Heart left ventricle (tissue), 16 donors: Measurements from ENCODE around the gene DBN1. TPM values are rescaled to one million over a fixed set of nuclear protein-coding genes. Genes with fewer than 3 reads are reported as not detected.
A peak's percentile ranks its signal among the peaks of the same experiment; 100 is the strongest.

Experiments
- ATAC-seq, 4 donors: fragments of 200-7000 bp; cut with Tn5 transposase; one replicate each; pipeline ENCODE4 v1.9.1; 2020 to 2022; ENCODE audit warnings: moderate library complexity in 4 of 4, mild to moderate bottlenecking in 3 of 4, moderate number of reproducible peaks in 1 of 4
- DNase-seq, 5 donors: peaks; one replicate each; pipeline ENCODE4 v3.0.0-alpha.2; 2020
- H3K27ac ChIP-seq, 12 donors: fragments of 200-600 bp; sonication (generic) in 4 of 12; one replicate each; pipeline versions ENCODE4 v1.5.0 to v1.8.0; 2016 to 2022; ENCODE audit warnings: mild to moderate bottlenecking in 2 of 12
- H3K27me3 ChIP-seq, 9 donors: fragments of 200-600 bp; sonication (generic) in 2 of 9; one replicate each; pipeline versions ENCODE4 v1.5.1 to v1.8.0; 2016 to 2022; ENCODE audit warnings: mild to moderate bottlenecking in 3 of 9
- H3K36me3 ChIP-seq, 9 donors: fragments of 200-600 bp; sonication (generic) in 2 of 9; one replicate each; pipeline versions ENCODE4 v1.5.0 to v1.8.0; 2018 to 2022; ENCODE audit warnings: mild to moderate bottlenecking in 2 of 9
- H3K4me1 ChIP-seq, 12 donors: fragments of 200-600 bp; sonication (generic) in 4 of 12; one replicate each; pipeline versions ENCODE4 v1.5.0 to v1.8.0; 2016 to 2022; ENCODE audit warnings: mild to moderate bottlenecking in 3 of 12
- H3K4me3 ChIP-seq, 12 donors: fragments of 200-600 bp; sonication (generic) in 4 of 12; one replicate each; pipeline versions ENCODE4 v1.5.0 to v1.8.0; 2017 to 2022; ENCODE audit warnings: mild to moderate bottlenecking in 9 of 12, moderate library complexity in 4 of 12
- H3K9me3 ChIP-seq, 12 donors: fragments of 200-600 bp; sonication (generic) in 4 of 12; one replicate each; pipeline versions ENCODE4 v1.5.0 to v1.8.0; 2016 to 2022; ENCODE audit warnings: mild to moderate bottlenecking in 1 of 12
- POLR2A ChIP-seq, 2 donors: fragments of 450-650 bp; IDR thresholded peaks; one replicate each; pipeline ENCODE4 v1.6.1; 2017; ENCODE audit warnings: antibody characterized with exemption in 2 of 2, mild to moderate bottlenecking in 2 of 2, moderate library complexity in 2 of 2
- WGBS, 4 donors: extraction: QIAGEN DNeasy Blood & Tissue Kit in 2 of 4; methylation state at CpG; one replicate each; pipeline versions ENCODE4 v1.1.5 to v1.1.7; 2013 to 2018; 5-methylcytosine and 5-hydroxymethylcytosine counted together
- intact Hi-C, 10 donors: fragments of 100-400 bp; cut with DNase I; formaldehyde crosslinking; loops; one replicate each; pipeline versions ENCODE4 v1.11.1 to v1.14.2; 2022
- polyA plus RNA-seq, 2 donors: library from polyadenylated mRNA; stranded (reverse); fragments of 200-250 nt; gene quantifications; one replicate each; pipeline ENCODE4 v1.2.3, GENCODE V29; 2013
- total RNA-seq, 9 donors: library from RNA; depleted of rRNA in 2 of 9; stranded (reverse); fragments of >200 nt in 2 of 9; fragmentation: NEBNext Ultra II Directional in 3 of 9; extraction: Animal tissue kit (Norgen Biotek cat#: 25700) in 3 of 9; gene quantifications; one replicate each; pipeline versions ENCODE4 v1.1.0 to v1.2.4, GENCODE V29; 2016 to 2023
- TF ChIP-seq, protein P1 (sequence below), 12 donors: fragments of 200-600 bp; sonication (generic) in 4 of 12; IDR thresholded peaks; one replicate each; pipeline versions ENCODE4 v1.5.0 to v1.8.0; 2018 to 2022; ENCODE audit warnings: antibody characterized with exemption in 12 of 12, mild to moderate bottlenecking in 5 of 12
- donor health status: ischemic (EF 13 %, LVEDD 7.1; RV severe dilation, severe dysfunction).
- donor health status: healthy with polysubstance abuse.
- donor health status: DM: no; HTN: yes; CAD: no.
- donor health status: DM: no; HTN: no; CAD: no.
- donor health status: ischemic (EF 25% LVEDD 6.9; RV normal size, moderate dysfunction).
- donor health status: ischemic (EF 25% LVEDD 5.7; RV mildly dilated, moderate dysfunction).
- donor health status: healthy.
- donor health status: DM: yes; HTN: yes; CAD: no.
- donor health status: ischemic (EF 35%, LVEDD 5.7; RV mildly dilated, moderate dysfunction).
- donor health status: nonischemic (EF 11% LVEDD 7.7; RV severe dilation, severe dysfunction).
- donor health status: DM: yes; HTN: yes; CAD: no.
- donor health status: PGD.
- donor health status: ischemic (EF 29% LVEDD 5.4; RV normal size, mild dysfunction).
- donor health status: nonischemic (EF 23%, LVEDD 6.1; RV moderate dilation, normal function).

Gene DBN1
- total and polyA plus RNA-seq, 11 donors, result 12.3 to 60.7 (median 23.3) TPM

DNA sequence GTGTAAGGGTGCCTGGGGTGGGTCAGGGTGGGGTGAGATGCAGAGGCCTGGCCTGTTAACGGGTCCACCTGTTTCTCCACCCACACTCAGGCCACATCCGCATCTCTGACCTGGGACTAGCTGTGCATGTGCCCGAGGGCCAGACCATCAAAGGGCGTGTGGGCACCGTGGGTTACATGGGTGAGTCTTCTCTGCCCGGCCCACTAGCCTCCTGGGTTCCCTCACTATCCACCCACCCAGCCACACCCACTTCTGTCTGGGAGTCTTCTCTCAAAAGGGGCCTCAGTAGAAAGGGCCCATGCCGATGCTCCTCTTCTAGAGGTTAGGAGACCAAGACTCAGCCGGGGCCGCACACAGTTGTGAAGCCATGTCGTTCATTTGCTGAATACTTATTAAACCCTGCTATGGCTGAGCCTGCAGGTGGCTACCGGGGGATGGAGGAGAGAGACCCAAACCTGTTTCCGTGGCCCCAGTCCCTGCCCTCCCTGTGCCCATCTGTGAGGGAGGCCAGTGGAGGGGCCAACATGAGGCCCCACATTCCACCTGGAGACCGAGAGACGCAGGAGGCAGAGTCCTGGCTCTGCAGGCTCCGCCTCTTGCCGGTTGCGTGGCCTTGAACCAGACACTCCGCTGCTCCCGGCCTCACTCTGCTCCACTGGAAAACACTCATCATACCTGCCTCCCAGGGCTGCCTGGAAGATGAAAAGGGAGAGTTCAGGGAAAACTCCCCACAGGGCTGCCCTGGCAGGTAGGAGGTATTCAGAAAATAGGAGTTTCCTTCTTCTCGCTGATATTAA lies 38.3 kb downstream of the DBN1 start:
- peaks cover 0 to 42% (median 12%) of the 10 kb centered on the region in 12 donors for H3K4me1 ChIP-seq
- TF ChIP-seq, protein P1, sequence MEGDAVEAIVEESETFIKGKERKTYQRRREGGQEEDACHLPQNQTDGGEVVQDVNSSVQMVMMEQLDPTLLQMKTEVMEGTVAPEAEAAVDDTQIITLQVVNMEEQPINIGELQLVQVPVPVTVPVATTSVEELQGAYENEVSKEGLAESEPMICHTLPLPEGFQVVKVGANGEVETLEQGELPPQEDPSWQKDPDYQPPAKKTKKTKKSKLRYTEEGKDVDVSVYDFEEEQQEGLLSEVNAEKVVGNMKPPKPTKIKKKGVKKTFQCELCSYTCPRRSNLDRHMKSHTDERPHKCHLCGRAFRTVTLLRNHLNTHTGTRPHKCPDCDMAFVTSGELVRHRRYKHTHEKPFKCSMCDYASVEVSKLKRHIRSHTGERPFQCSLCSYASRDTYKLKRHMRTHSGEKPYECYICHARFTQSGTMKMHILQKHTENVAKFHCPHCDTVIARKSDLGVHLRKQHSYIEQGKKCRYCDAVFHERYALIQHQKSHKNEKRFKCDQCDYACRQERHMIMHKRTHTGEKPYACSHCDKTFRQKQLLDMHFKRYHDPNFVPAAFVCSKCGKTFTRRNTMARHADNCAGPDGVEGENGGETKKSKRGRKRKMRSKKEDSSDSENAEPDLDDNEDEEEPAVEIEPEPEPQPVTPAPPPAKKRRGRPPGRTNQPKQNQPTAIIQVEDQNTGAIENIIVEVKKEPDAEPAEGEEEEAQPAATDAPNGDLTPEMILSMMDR (IDR thresholded peaks at IDR 0.05), result no peak
- TF ChIP-seq POLR2A (IDR thresholded peaks at IDR 0.05), result no peak
- peaks cover 0 to 92% (median 64%) of the 10 kb centered on the region in 9 donors for H3K36me3 ChIP-seq
- ATAC-seq, result no peak
- no peaks in the 10 kb centered on the region for H3K9me3 ChIP-seq
- no peak for DNase-seq
- H3K27me3 ChIP-seq, result no peaks in the 10 kb centered on the region
- H3K27ac ChIP-seq, result no peak overlapping the region
- H3K4me3 ChIP-seq, result no peak overlapping the region
- 92 to 95% (median 95%) methylated on average over 18 to 20 of the region's 20 CpGs for WGBS, 4 donors
- intact Hi-C loops, result no loop called here

DNA sequence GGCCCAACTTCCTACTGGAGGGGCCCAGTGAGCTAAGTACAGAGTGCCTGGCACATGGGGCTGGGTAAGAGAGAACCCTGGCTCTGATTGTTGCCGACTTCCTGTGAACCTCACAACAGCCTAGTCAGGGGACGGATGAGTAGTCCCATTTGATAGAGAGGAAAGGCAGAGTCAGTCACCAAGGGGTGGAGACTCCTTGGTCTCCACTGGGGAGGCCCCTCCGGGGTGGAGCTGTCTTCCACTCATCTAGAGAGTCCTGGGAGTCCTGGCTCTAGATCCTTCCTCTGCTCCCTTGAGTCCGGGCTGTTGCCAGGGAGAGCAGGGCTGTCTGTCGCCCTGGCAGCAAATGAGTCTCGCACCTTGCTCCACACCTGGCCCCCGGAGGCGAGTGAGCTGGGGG lies 39.0 kb downstream of the DBN1 start:
- no peak for TF ChIP-seq POLR2A (IDR thresholded peaks at IDR 0.05)
- TF ChIP-seq, protein P1 (IDR thresholded peaks at IDR 0.05), result no peak
- peaks cover 0 to 85% (median 64%) of the 10 kb centered on the region in 9 donors for H3K36me3 ChIP-seq
- H3K27me3 ChIP-seq, result no peaks in the 10 kb centered on the region
- H3K9me3 ChIP-seq, result no peaks in the 10 kb centered on the region
- ATAC-seq, result no peak
- H3K27ac ChIP-seq, result no peak overlapping the region
- intact Hi-C loops, result no loop called here
- H3K4me3 ChIP-seq, result no peak overlapping the region
- WGBS, 4 donors, result 83 to 93% (median 87%) methylated on average over 2 to 8 of the region's 8 CpGs
- H3K4me1 ChIP-seq, result peaks cover 0 to 49% (median 12%) of the 10 kb centered on the region in 12 donors
- DNase-seq, result no peak

DNA sequence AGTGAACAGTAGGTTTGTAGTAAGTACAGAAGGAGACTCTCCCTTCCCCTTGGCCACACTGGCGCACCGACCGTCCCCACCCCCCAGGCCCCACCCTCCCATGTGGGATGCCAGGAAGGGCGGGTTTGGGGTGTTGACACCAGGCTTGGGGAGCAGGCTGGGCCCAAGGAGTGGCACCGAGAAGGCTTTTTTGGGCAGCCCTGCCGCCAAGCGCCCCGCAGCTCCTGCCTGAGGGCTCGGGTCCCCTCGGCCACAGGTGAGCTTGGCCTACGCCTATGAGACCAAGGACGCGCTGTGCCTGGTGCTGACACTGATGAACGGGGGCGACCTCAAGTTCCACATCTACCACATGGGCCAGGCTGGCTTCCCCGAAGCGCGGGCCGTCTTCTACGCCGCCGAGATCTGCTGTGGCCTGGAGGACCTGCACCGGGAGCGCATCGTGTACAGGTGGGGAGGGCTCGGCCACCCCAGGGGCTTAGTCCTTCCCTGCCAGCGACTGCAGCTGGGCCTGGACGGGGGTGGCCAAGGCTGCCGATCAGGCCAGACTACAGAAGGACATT lies 39.7 kb downstream of the DBN1 start:
- H3K4me1 ChIP-seq, result peaks cover 0 to 54% (median 13%) of the 10 kb centered on the region in 12 donors
- H3K27me3 ChIP-seq, result no peaks in the 10 kb centered on the region
- peaks cover 0 to 78% (median 62%) of the 10 kb centered on the region in 9 donors for H3K36me3 ChIP-seq
- no peak overlapping the region for H3K27ac ChIP-seq
- no peak for DNase-seq
- H3K9me3 ChIP-seq, result no peaks in the 10 kb centered on the region
- TF ChIP-seq, protein P1 (IDR thresholded peaks at IDR 0.05), result no peak
- H3K4me3 ChIP-seq, result no peak overlapping the region
- 92 to 95% (median 95%) methylated on average over 15 to 29 of the region's 29 CpGs for WGBS, 4 donors
- intact Hi-C loops, result no loop called here
- ATAC-seq, result no peak

DNA sequence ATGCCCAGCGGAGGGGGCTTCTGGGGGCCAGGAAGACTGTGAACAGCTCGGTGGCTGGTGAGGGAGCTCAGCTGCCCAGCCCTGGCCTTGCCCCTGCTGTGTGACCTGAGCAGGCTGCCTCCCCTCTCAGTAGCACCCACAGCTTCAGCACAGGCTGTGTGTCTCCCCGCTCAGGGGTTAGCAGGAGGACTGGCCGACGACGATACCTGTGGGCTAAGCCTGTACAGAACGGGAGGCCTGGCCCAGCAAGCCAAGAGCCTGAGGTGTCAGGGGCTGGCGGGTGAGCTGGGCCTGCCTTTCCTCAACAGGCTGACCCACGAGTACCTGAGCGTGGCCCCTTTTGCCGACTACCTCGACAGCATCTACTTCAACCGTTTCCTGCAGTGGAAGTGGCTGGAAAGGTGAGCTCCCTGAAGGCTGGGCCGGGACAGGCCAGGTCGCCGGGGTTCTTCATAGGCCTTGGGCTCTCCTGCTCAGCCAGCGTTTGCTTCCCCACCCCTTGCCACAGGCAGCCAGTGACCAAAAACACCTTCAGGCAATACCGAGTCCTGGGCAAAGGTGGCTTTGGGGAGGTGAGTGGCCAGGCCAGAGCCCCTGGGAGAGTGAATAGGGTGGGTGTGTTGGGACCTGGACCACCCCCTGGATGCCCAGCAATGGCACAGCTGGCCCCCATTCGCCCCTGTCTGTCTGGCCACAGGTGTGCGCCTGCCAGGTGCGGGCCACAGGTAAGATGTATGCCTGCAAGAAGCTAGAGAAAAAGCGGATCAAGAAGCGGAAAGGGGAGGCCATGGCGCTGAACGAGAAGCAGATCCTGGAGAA lies 40.4 kb downstream of the DBN1 start:
- 94 to 97% (median 95%) methylated on average over 13 to 25 of the region's 25 CpGs for WGBS, 4 donors
- H3K9me3 ChIP-seq, result no peaks in the 10 kb centered on the region
- DNase-seq (no peak), ATAC-seq (no peak)
- intact Hi-C loops, result no loop called here
- H3K27me3 ChIP-seq, result no peaks in the 10 kb centered on the region
- peak overlapping the region in 6 of 12 donors; percentile 24 to 95 (median 37) for H3K27ac ChIP-seq
- H3K36me3 ChIP-seq, result peaks cover 0 to 71% (median 59%) of the 10 kb centered on the region in 9 donors
- peaks cover 0 to 61% (median 20%) of the 10 kb centered on the region in 12 donors for H3K4me1 ChIP-seq
- no peak overlapping the region for H3K4me3 ChIP-seq
- TF ChIP-seq, protein P1 (IDR thresholded peaks at IDR 0.05), result no peak
- no peak for TF ChIP-seq POLR2A (IDR thresholded peaks at IDR 0.05)
